GM19193 (cell line): ENCODE data around the gene MAGI1.

Experiments used
- POLR2A ChIP-seq: IDR thresholded peaks from 4 replicates; pipeline ENCODE4 v1.6.1; 2011; ENCODE audit not compliant: insufficient read depth, insufficient read length; ENCODE audit errors: extremely low read depth

MAGI1 gene

DNA sequence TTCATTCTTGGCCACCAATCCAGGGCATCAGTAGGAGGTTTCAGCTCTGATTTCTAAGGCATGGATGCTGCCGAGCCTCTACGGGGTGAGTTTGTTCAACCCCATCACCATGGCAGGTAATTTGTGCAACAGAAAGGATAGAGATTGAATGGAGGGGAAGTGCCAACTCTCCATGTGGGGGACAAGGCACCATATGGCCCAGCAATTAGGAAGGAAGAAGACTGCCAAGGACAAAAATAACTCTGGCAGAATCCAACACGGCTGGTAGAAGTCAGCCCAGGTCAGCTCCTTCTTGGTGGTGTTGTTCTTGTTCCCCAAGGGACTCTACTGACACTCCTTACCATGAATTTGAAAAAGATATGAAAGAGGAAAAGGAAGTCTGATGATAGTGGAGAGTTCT, 503.9 kb downstream of the MAGI1 start:
- no peak for TF ChIP-seq POLR2A

DNA sequence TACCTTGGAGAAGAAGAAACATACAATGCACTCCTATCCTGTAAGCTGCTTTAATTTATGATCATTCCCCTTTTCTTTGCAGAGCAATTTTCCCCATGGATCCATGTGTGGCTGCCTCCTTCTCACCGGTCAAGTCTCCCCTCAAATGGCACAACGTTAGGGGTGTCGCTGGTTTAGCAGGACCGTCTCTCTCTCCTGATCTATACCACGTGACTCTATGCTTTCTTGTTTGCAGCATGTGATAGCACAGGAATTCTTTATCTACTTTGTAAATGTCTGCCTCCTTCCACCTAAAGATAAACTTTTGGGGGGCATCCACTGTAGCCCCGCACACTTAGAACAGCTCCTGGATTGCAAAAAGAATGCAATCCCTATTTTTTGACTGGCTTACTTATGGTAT, 506.0 kb downstream of the MAGI1 start:
- TF ChIP-seq POLR2A: no peak

DNA sequence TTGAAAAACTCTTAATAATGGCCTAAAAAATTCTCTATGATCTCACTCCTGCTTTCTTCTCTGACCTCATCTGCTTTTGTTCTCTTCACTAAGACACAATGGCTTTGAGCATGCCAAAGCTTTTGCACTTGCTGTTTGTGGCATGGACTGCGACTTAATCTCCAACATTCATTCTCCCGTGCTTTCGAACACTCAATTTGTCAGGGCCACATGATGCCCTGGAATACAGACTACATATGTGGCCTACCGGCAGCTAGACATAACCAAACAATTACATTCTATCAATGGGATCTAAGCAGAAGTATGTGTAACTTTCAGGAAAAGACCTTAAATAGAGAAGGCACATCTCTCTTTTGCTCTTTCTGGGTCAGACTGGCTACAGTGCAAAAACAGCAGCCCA, 506.5 kb downstream of the MAGI1 start:
- TF ChIP-seq POLR2A: no peak

GRCh38 chr3:65531499-65531898, 507.2 kb downstream of the MAGI1 start:
- TF ChIP-seq POLR2A: no peak

- no peak for TF ChIP-seq POLR2A
Measured at GRCh38 chr3:65526656-65527055, 512.1 kb downstream of the MAGI1 start.

DNA sequence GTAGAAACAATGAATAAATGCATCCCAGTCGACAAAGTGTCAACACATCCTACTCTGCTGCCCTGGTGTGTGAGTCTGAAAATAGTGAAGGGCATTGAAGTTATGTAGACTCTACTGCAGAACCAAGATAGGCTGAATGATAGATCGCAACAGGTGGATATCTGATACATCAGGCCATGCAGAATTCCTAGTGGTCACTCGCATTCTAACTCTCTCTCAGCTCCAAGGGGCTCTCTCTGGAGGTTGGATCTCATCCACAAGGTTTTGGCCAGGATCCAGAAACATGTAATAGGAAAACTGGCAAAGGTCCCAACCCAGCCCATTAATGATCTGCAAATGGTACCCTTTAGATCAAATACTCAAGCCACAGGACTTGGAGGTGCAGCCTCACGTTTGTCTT, 514.1 kb downstream of the MAGI1 start:
- no peak for TF ChIP-seq POLR2A

DNA sequence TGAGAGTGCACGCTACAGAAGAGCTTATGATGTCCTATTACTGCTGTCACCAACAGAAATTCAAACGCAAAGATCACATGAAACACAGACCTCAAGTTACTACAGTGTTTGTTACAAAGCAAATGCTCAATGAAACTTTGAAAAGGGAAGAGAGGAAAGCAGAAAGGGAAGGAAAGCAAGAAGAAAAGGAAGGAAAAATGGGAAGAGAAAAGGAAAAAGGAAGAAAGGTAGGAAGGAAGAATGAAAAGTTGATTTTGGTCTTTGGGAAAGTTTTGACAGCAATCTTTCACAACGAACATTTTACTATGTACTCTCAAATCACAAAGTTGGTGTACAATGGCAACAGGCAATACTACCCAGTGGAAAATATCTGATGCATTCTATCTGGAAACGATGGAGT, 514.8 kb downstream of the MAGI1 start:
- no peak for TF ChIP-seq POLR2A

- TF ChIP-seq POLR2A: no peak
Measured at GRCh38 chr3:65521032-65521431, 517.7 kb downstream of the MAGI1 start.

DNA sequence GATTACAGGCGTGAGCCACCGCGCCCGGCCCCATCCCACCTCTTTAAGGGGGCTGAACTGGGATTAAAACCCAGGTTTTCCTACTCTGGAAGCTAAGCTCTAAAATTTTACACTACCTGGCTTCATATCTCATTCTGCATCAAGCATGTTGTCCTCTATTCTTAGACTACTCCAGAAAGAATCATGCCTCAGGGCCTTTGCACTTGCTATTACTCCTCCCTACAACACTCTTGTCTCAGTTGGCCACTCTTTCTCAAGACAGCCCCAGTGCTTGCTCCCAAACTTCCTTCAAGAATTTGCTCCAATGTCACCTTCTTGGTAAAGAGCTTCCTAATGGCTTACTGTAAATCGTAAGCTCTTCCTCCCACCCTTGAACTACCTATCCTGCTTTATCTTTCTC, 521.7 kb downstream of the MAGI1 start:
- TF ChIP-seq POLR2A: no peak

DNA sequence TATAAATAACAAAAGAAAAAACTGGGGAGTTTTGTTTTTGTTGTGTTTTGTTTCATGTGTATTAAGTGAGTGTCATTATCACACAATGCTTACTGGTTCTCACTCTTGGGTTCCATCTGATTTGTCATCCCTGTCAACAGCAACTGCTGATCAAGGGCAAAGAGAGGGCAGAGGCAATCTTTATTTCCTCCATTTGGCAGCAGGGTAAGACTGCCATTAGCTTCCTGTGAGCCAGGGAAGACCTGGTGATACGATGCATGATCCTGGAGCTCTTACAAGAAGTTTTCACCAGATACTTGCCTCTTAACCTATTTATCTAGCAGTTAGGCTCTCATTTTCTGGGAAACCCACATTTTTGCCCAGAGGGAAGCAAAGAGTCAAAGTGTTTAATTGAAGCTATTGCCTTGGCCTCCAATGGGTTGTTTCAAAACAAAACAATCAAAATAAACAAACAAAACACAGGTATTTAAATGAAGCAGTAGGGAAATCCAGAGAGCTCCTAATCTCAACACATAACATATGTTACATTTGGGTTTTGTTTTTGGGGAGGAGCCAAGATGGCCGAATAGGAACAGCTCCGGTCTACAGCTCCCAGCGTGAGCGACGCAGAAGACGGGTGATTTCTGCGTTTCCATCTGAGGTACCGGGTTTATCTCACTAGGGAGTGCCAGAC, 529.8 kb downstream of the MAGI1 start:
- no peak for TF ChIP-seq POLR2A

GRCh38 chr3:65507437-65507836, 531.3 kb downstream of the MAGI1 start:
- TF ChIP-seq POLR2A: no peak

DNA sequence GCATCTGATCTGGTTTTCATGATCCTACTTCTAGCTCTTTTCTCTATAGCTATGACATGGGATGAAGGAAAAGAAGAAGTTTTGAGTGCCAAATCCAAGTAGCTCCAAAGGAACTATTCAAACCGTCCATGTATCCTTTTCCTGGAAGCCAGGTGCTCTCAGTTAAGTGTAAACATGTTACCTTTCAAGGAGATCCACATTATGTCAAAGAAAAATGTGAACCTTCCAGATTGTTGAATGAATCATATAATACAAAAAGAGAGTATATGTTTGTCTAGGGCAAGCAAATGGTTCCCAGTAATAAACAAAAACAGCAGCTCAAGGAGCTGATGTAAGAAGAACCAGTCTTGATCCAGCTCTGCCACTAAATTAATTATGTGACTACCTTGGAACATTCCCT, 534.9 kb downstream of the MAGI1 start:
- no peak for TF ChIP-seq POLR2A

GRCh38 chr3:65502526-65502925, 536.2 kb downstream of the MAGI1 start:
- no peak for TF ChIP-seq POLR2A

- TF ChIP-seq POLR2A: no peak
Measured at GRCh38 chr3:65500398-65501306, 538.1 kb downstream of the MAGI1 start.

GRCh38 chr3:65497846-65498245, 540.9 kb downstream of the MAGI1 start:
- TF ChIP-seq POLR2A: no peak

DNA sequence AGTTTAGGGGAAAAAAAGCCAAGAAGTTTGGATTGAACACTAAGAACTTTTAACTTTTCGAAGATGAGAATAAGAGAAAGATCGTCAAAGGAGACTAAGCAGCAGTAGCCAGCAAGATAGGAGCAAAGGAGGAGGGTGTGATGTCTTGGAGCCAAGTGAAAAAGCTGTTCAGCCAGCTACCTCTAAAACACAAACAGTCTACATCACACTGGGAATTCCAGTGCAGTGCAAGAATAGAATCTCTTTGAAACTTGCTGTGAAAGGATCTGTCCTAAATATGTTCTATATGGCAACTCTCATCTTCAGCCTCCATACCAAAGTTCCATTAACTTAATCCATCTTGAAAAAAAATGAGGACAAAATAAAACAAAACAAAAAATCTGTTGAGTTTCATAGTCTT, 541.5 kb downstream of the MAGI1 start:
- TF ChIP-seq POLR2A: no peak
